Lower leg skin (tissue), 4 donors: Measurements from ENCODE around the gene NVL. TPM values are rescaled to one million over a fixed set of nuclear protein-coding genes. Genes with fewer than 3 reads are reported as not detected.

Experiments
- DNase-seq, 2 donors: peaks; one replicate each; pipeline ENCODE4 v3.0.0-alpha.2; 2019; ENCODE audit warnings: low spot score in 2 of 2
- H3K4me3 ChIP-seq: fragments of 200-600 bp; sonication (generic); 2 replicates; pipeline ENCODE4 v1.5.1; 2017; ENCODE audit warnings: mild to moderate bottlenecking, low read depth; ENCODE audit not compliant: poor library complexity, severe bottlenecking
- POLR2A ChIP-seq, 2 donors: fragments of 450-650 bp; IDR thresholded peaks; one replicate each; pipeline ENCODE4 v1.6.1; 2016 to 2017; ENCODE audit warnings: antibody characterized with exemption in 2 of 2, mild to moderate bottlenecking in 1 of 2, moderate library complexity in 1 of 2
- WGBS, 2 donors: methylation state at CpG; one replicate each; pipeline ENCODE4 v1.1.5; 2018; 5-methylcytosine and 5-hydroxymethylcytosine counted together
- intact Hi-C: fragments of 100-400 bp; cut with DNase I; formaldehyde crosslinking; loops from one replicate; pipeline ENCODE4 v1.15.0; 2023; ENCODE audit warnings: low total_unique reads
- total RNA-seq, 4 donors: library from RNA; depleted of rRNA; stranded (reverse); fragments of >200 nt; gene quantifications; one replicate each; pipeline ENCODE4 v1.1.0, GENCODE V29; 2016
- TF ChIP-seq, protein P1 (sequence below), 3 donors: fragments of 450-650 bp; IDR thresholded peaks; one replicate each; pipeline ENCODE4 v1.5.1; 2016; ENCODE audit warnings: antibody characterized with exemption in 3 of 3, mild to moderate bottlenecking in 3 of 3, moderate library complexity in 2 of 3

The NVL gene
- total RNA-seq, 4 donors from 2014 or later = 24.4 to 43.1 (median 32.1) TPM

DNA sequence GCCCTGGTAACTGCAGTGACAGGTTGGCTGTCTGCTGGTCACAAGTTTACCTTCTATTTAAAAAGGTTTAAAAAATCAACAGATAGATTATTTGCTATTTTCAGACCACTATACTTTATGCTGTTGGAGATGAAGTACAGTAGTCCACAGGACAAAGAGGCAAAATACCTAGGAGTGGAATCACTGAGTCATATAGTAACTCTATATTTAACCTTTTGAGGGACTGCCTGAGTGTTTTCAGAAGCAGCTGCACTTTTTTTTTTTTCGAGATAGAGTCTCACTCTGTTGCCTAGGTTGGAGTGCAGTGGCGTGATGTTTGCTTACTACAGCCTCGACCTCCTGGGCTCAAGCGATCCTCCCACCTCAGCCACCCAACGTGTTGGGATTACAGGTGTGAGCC is 38.4 kb upstream of the NVL start:
- intact Hi-C loops = no loop called here
- WGBS, 2 donors = 87 to 89% methylated on average over 5 of the region's 5 CpGs
- H3K4me3 ChIP-seq = no peak overlapping the region
- no peak for TF ChIP-seq POLR2A (IDR thresholded peaks at IDR 0.05)
- TF ChIP-seq, protein P1, sequence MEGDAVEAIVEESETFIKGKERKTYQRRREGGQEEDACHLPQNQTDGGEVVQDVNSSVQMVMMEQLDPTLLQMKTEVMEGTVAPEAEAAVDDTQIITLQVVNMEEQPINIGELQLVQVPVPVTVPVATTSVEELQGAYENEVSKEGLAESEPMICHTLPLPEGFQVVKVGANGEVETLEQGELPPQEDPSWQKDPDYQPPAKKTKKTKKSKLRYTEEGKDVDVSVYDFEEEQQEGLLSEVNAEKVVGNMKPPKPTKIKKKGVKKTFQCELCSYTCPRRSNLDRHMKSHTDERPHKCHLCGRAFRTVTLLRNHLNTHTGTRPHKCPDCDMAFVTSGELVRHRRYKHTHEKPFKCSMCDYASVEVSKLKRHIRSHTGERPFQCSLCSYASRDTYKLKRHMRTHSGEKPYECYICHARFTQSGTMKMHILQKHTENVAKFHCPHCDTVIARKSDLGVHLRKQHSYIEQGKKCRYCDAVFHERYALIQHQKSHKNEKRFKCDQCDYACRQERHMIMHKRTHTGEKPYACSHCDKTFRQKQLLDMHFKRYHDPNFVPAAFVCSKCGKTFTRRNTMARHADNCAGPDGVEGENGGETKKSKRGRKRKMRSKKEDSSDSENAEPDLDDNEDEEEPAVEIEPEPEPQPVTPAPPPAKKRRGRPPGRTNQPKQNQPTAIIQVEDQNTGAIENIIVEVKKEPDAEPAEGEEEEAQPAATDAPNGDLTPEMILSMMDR (IDR thresholded peaks at IDR 0.05) = no peak
- no peak for DNase-seq

GRCh38 chr1:224359207-224359606 is 29.2 kb upstream of the NVL start:
- DNase-seq = no peak
- TF ChIP-seq, protein P1 (IDR thresholded peaks at IDR 0.05) = no peak
- TF ChIP-seq POLR2A (IDR thresholded peaks at IDR 0.05) = no peak
- intact Hi-C loops = no loop called here
- no peak overlapping the region for H3K4me3 ChIP-seq
- 66 to 82% methylated on average over 3 of the region's 3 CpGs for WGBS, 2 donors

GRCh38 chr1:224358237-224358636 is 28.3 kb upstream of the NVL start:
- DNase-seq = no peak
- no peak overlapping the region for H3K4me3 ChIP-seq
- intact Hi-C loops = no loop called here
- WGBS, 2 donors = 49 to 57% methylated on average over 4 of the region's 4 CpGs
- TF ChIP-seq, protein P1 (IDR thresholded peaks at IDR 0.05) = no peak
- TF ChIP-seq POLR2A (IDR thresholded peaks at IDR 0.05) = no peak

GRCh38 chr1:224357626-224358124 is 27.7 kb upstream of the NVL start:
- DNase-seq = no peak
- peak overlapping the region; percentile 69 for H3K4me3 ChIP-seq
- intact Hi-C loops = no loop called here
- TF ChIP-seq, protein P1 (IDR thresholded peaks at IDR 0.05) = no peak
- TF ChIP-seq POLR2A (IDR thresholded peaks at IDR 0.05) = no peak
- 8 to 15% methylated on average over 9 of the region's 9 CpGs for WGBS, 2 donors

DNA sequence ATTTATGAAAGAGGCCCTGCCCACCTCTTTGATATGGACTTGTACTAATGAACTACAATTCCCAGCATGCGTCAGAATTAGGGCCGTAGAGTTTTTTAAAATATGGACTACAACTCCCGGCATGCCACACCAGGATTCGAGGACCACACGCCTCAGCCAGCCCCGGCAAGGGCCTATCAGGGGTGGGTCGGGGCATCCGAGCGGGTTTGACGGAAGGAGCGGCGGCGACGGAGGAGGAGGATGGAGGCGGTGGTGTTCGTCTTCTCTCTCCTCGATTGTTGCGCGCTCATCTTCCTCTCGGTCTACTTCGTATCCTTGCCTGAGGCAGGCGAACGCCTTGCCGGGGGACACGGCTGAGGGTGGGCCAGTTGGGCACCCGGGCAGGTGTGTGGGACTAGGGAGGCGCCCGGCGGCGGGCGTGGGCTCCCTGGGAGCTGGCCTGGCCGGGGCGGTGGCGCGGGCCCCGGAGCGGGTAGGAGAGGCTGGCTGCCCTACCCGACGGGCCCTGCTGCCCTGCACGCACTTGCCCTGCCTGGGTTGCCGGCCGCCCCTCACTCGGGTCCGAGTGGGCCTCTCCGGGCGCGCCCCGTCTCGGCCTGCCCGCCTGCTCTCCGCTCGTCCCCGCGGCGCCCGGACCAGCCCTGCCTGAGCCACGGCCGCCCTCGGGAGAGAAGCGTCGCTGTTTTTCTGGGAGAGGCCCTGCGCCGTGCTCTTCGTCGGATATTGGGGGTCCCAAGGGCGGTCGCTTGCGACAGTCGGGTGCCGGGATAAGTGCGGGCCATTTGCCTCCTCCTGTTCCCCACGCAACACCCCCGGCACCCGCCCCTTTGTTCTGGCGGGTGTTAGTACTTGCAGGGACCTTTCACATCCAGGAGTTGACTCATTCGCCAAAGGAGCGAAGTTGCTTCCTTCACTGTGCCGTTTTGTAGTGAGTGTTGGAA is 27.0 kb upstream of the NVL start, which contains the start of gene CNIH4:
Gene CNIH4 (plus strand): TSS at position 195 of the 941 bp plus-strand sequence. CDS start 46 bp downstream, at position 241.
- H3K4me3 ChIP-seq = peak within 1 kb of the TSS; percentile 69
- WGBS, 2 donors = 0% methylated on average over 24 to 54 of the region's 78 CpGs
- TF ChIP-seq, protein P1 (IDR thresholded peaks at IDR 0.05) = no peak
- peak in 1 of 2 donors; percentile 65 for TF ChIP-seq POLR2A (IDR thresholded peaks at IDR 0.05)
- DNase-seq = peak; percentile 94 to 98
- intact Hi-C loops = no loop called here
